GM12875 (cell line): ENCODE measurements around the gene MEGF6.

ENCODE experiments used
- H3K4me3 ChIP-seq: one replicate; pipeline ENCODE4 v1.5.1; 2011; ENCODE audit warnings: low read depth, low read length, control low read depth
- CTCF ChIP-seq: IDR thresholded peaks from 2 replicates; pipeline ENCODE4 v1.5.1; 2011; ENCODE audit warnings: low read depth, mild to moderate bottlenecking, control low read depth, inconsistent platforms, low read length, moderate library complexity, borderline replicate concordance; ENCODE audit not compliant: insufficient read depth

The MEGF6 gene

GRCh38 chr1:3467096-3468036 lies 143.9 kb downstream of the MEGF6 start:
- no peak for TF ChIP-seq CTCF

GRCh38 chr1:3466366-3467075 lies 144.8 kb downstream of the MEGF6 start:
- no peak for TF ChIP-seq CTCF

More at GRCh38 chr1:3467096-3468036, 143.9 kb downstream of the MEGF6 start:
- H3K4me3 ChIP-seq: no peak overlapping the region

GRCh38 chr1:3465935-3466321 lies 145.4 kb downstream of the MEGF6 start:
- no peak for TF ChIP-seq CTCF
- no peak overlapping the region for H3K4me3 ChIP-seq

More at GRCh38 chr1:3466366-3467075, 144.8 kb downstream of the MEGF6 start:
- H3K4me3 ChIP-seq: no peak overlapping the region

- no peak for TF ChIP-seq CTCF
- H3K4me3 ChIP-seq: no peak overlapping the region
Observed at GRCh38 chr1:3465091-3465934, 146.0 kb downstream of the MEGF6 start.

- no peak for TF ChIP-seq CTCF
- no peak overlapping the region for H3K4me3 ChIP-seq
Observed at GRCh38 chr1:3464649-3465025, 146.7 kb downstream of the MEGF6 start.

GRCh38 chr1:3463891-3464648 lies 147.2 kb downstream of the MEGF6 start:
- no peak for TF ChIP-seq CTCF
- no peak overlapping the region for H3K4me3 ChIP-seq
